Measurements from ENCODE around the gene SPAG16. TPM values are rescaled to one million over a fixed set of nuclear protein-coding genes. Genes with fewer than 3 reads are reported as not detected.
"Not testable (repeated sequence)": the region's sequence is repeated elsewhere in the genome, so short reads cannot be mapped to it uniquely, and the experiment has no call there.

The SPAG16 gene
- total RNA-seq, 2 donors from 2014 or later = 27.1 to 29.2 TPM

- Histone ChIP-seq H3K27ac (no peak overlapping the region), H3K36me3 (no peaks in the 10 kb centered on the region), H3K27me3 (replicated peaks; ENCODE audit: insufficient read depth) (no peaks in the 10 kb centered on the region), H3K9me3 (no peaks in the 10 kb centered on the region), H3K4me3 (no peak overlapping the region), H3K4me1 (replicated peaks) (no peaks in the 10 kb centered on the region)
- no peak for TF ChIP-seq POLR2AphosphoS5 (IDR thresholded peaks at IDR 0.05)
- TF ChIP-seq POLR2A (IDR thresholded peaks at IDR 0.05) = no peak
- no peak for TF ChIP-seq CTCF (IDR thresholded peaks at IDR 0.05)
- DNase-seq (ENCODE audit: low spot score) = no peak
- 38% methylated on average over 2 of the region's 2 CpGs for WGBS
- intact Hi-C loops (cut with DNase I) = no loop called here
These were observed 766.5 kb downstream of the SPAG16 start for GRCh38 chr2:214050731-214051130.

- TF ChIP-seq POLR2AphosphoS5 (IDR thresholded peaks at IDR 0.05) (no peak), CTCF (IDR thresholded peaks at IDR 0.05) (no peak), POLR2A (IDR thresholded peaks at IDR 0.05) (no peak)
- no peak overlapping the region for H3K27ac ChIP-seq
- no peaks in the 10 kb centered on the region for H3K36me3 ChIP-seq
- H3K4me1 ChIP-seq (replicated peaks) = no peaks in the 10 kb centered on the region
- intact Hi-C loops (cut with DNase I) = no loop called here
- H3K27me3 ChIP-seq (replicated peaks; ENCODE audit: insufficient read depth) = no peaks in the 10 kb centered on the region
- 69% methylated on average over 1 of the region's 1 CpG for WGBS
- no peak overlapping the region for H3K4me3 ChIP-seq
- no peak for DNase-seq (ENCODE audit: low spot score)
- H3K9me3 ChIP-seq = no peaks in the 10 kb centered on the region
These were observed 767.3 kb downstream of the SPAG16 start for GRCh38 chr2:214051585-214051984.

- no peak overlapping the region for H3K27ac ChIP-seq
- TF ChIP-seq POLR2A (IDR thresholded peaks at IDR 0.05) (no peak), CTCF (IDR thresholded peaks at IDR 0.05) (no peak), POLR2AphosphoS5 (IDR thresholded peaks at IDR 0.05) (no peak)
- no peaks in the 10 kb centered on the region for H3K4me1 ChIP-seq (replicated peaks)
- H3K36me3 ChIP-seq = no peaks in the 10 kb centered on the region
- DNase-seq (ENCODE audit: low spot score) = no peak
- H3K9me3 ChIP-seq = no peaks in the 10 kb centered on the region
- H3K4me3 ChIP-seq = no peak overlapping the region
- 78% methylated on average over 5 of the region's 5 CpGs for WGBS
- intact Hi-C loops (cut with DNase I) = no loop called here
- no peaks in the 10 kb centered on the region for H3K27me3 ChIP-seq (replicated peaks; ENCODE audit: insufficient read depth)
These were observed 768.0 kb downstream of the SPAG16 start for GRCh38 chr2:214052235-214052634.

DNA sequence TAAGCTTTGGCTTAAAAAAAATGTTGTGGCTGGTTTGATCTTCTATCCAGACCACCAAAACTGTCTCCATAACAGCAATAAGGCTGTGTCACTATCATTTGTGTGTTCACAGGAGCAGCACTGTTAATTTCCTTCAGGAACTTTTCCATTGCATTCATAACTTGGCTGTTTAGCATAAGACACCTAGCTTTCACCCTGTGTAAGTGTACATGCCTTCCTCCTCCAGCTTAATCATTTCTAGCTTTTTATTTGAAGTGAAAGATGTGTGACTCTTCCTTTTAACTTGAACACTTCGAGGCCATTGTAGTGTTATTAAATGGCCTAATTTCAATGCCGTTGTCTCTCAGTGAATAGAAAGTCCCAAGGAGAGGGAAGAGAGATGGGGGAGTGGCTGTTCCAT, 773.7 kb downstream of the SPAG16 start:
- TF ChIP-seq POLR2A (IDR thresholded peaks at IDR 0.05) = no peak
- no peak for TF ChIP-seq CTCF (IDR thresholded peaks at IDR 0.05)
- TF ChIP-seq POLR2AphosphoS5 (IDR thresholded peaks at IDR 0.05) = no peak
- H3K27me3 ChIP-seq (replicated peaks; ENCODE audit: insufficient read depth) = no peaks in the 10 kb centered on the region
- DNase-seq (ENCODE audit: low spot score) = no peak
- no peaks in the 10 kb centered on the region for H3K36me3 ChIP-seq
- no peak overlapping the region for H3K4me3 ChIP-seq
- H3K9me3 ChIP-seq = no peaks in the 10 kb centered on the region
- H3K4me1 ChIP-seq (replicated peaks) = no peaks in the 10 kb centered on the region
- intact Hi-C loops (cut with DNase I) = no loop called here
- H3K27ac ChIP-seq = no peak overlapping the region
- 82% methylated on average over 2 of the region's 2 CpGs for whole genome bisulfite sequencing

- H3K4me3 ChIP-seq; intact Hi-C loops (cut with DNase I); H3K36me3 ChIP-seq; H3K4me1 ChIP-seq (replicated peaks); DNase-seq (ENCODE audit: low spot score); H3K27me3 ChIP-seq (replicated peaks; ENCODE audit: insufficient read depth); H3K27ac ChIP-seq; H3K9me3 ChIP-seq: not testable (repeated sequence)
- WGBS = 90% methylated on average over 5 of the region's 5 CpGs
These were observed 778.0 kb downstream of the SPAG16 start for GRCh38 chr2:214062279-214062678.

Measured in prostate gland (tissue), 2 donors.